HCT116 (cell line): Measurements from ENCODE around the gene TIMM10B. TPM values are rescaled to one million over a fixed set of nuclear protein-coding genes. Genes with fewer than 3 reads are reported as not detected.

Source experiments
- ATAC-seq: fragments of 200-7000 bp; cut with Tn5 transposase; 2 replicates; pipeline ENCODE4 v1.9.1; 2020; ENCODE audit warnings: mild to moderate bottlenecking, moderate library complexity
- BruUV-seq: library from RNA; stranded (reverse); fragments of 400-500 nt; replicated peaks from 2 replicates; lab custom pipeline; 2021; lab: Mats Ljungman, UMichigan
- CTCF ChIA-PET: fragments of 300-600 bp; sonication (Branson Sonifier 250); formaldehyde crosslinking; loops from one replicate; lab custom pipeline; 2021; ENCODE audit warnings: antibody characterized with exemption; lab: Charles Lee
- POLR2A ChIA-PET: fragments of 300-600, 350-600 bp; sonication (Branson Sonifier 250); formaldehyde crosslinking; loops from one replicate; lab custom pipeline; 2021; ENCODE audit warnings: antibody characterized with exemption; lab: Charles Lee
- RAD21 ChIA-PET, 2 experiments: fragments of 300-600 bp; sonication (Branson Sonifier 250); formaldehyde crosslinking; loops; one replicate each; lab custom pipeline; 2023; ENCODE audit warnings: low total read pairs in 2 of 2; ENCODE audit not compliant: uncharacterized antibody in 2 of 2, unreplicated experiment in 2 of 2, low non-redundant PET in 1 of 2; lab: Charles Lee
- DNase-seq: peaks from one replicate; pipeline ENCODE4 v3.0.0-alpha.2; 2010; ENCODE audit warnings: low read depth, low spot score
- H2AFZ ChIP-seq: fragments of 200-600 bp; shearing (Covaris generic), sonication (generic); 2 replicates; pipeline ENCODE4 v1.6.1; 2017; ENCODE audit warnings: low read depth, mixed run types, mixed read lengths, antibody characterized with exemption, low read length; ENCODE audit not compliant: poor library complexity, severe bottlenecking
- H3K27ac ChIP-seq: 2 replicates; pipeline ENCODE4 v1.5.1; 2012; ENCODE audit warnings: low read depth, low read length
- H3K27me3 ChIP-seq: fragments of 200-600 bp; sonication (generic); 2 replicates; pipeline ENCODE4 v1.6.1; 2016; ENCODE audit warnings: mixed run types, low read length, mixed read lengths; ENCODE audit not compliant: insufficient read depth
- H3K36me3 ChIP-seq, 2 experiments: fragments of 200-500 bp in 1 of 2; fragments of 200-600 bp in 1 of 2; sonication (Bioruptor generic) in 1 of 2; sonication (generic) in 1 of 2; 2 replicates each; pipeline versions ENCODE4 v1.5.1 to v1.6.1; 2014 to 2016; ENCODE audit warnings: low read length in 2 of 2, inconsistent platforms in 1 of 2, mixed read lengths in 1 of 2, mixed run types in 1 of 2; ENCODE audit not compliant: insufficient read depth in 2 of 2, control insufficient read depth in 1 of 2
- H3K4me1 ChIP-seq, 2 experiments: fragments of 200-600 bp in 1 of 2; sonication (generic) in 1 of 2; 2 replicates each; pipeline versions ENCODE4 v1.5.1 to v1.6.1; 2012 to 2017; ENCODE audit warnings: low read length in 2 of 2, inconsistent platforms in 1 of 2, mild to moderate bottlenecking in 1 of 2, mixed read lengths in 1 of 2, mixed run types in 1 of 2, moderate library complexity in 1 of 2; ENCODE audit not compliant: insufficient read depth in 2 of 2, control insufficient read depth in 1 of 2
- H3K4me2 ChIP-seq: fragments of 200-600 bp; sonication (generic); 2 replicates; pipeline ENCODE4 v1.6.1; 2017; ENCODE audit warnings: mixed run types, low read length, mixed read lengths
- H3K4me3 ChIP-seq, 2 experiments: fragments of 200-600 bp in 1 of 2; sonication (generic) in 1 of 2; replicated peaks in 1 of 2; 2 replicates each; pipeline ENCODE4 v1.5.1; 2011 to 2016; ENCODE audit warnings: low read length in 2 of 2, control low read depth in 1 of 2, low read depth in 1 of 2, mild to moderate bottlenecking in 1 of 2, mixed read lengths in 1 of 2, mixed run types in 1 of 2
- H3K79me2 ChIP-seq: fragments of 200-600 bp; sonication (generic); 2 replicates; pipeline ENCODE4 v1.6.1; 2017; ENCODE audit warnings: mild to moderate bottlenecking, mixed run types, low read length, moderate library complexity, mixed read lengths; ENCODE audit not compliant: insufficient read depth
- H3K9ac ChIP-seq: fragments of 200-600 bp; sonication (generic); 2 replicates; pipeline ENCODE4 v1.6.1; 2016; ENCODE audit warnings: low read length, mixed read lengths
- H3K9me2 ChIP-seq: fragments of 200-600 bp; sonication (generic), shearing (Covaris generic); 2 replicates; pipeline ENCODE4 v1.6.1; 2017; ENCODE audit warnings: mixed run types, mild to moderate bottlenecking, moderate library complexity; ENCODE audit not compliant: insufficient read depth
- H3K9me3 ChIP-seq, 2 experiments: fragments of 200-500 bp in 1 of 2; fragments of 200-600 bp in 1 of 2; sonication (Bioruptor generic) in 1 of 2; sonication (generic) in 1 of 2; 2 replicates each; pipeline ENCODE4 v1.6.1; 2014 to 2017; ENCODE audit warnings: low read length in 2 of 2, mixed read lengths in 2 of 2, inconsistent platforms in 1 of 2, low read depth in 1 of 2, mild to moderate bottlenecking in 1 of 2, mixed run types in 1 of 2, moderate library complexity in 1 of 2; ENCODE audit not compliant: control insufficient read depth in 1 of 2, insufficient read depth in 1 of 2
- H4K20me1 ChIP-seq: fragments of 200-600 bp; sonication (generic), shearing (Covaris generic); 2 replicates; pipeline ENCODE4 v1.6.1; 2017; ENCODE audit warnings: mixed run types, mild to moderate bottlenecking, moderate library complexity; ENCODE audit not compliant: insufficient read depth
- CEBPB ChIP-seq: IDR thresholded peaks from 2 replicates; pipeline ENCODE4 v1.6.1; 2012; ENCODE audit warnings: low read depth
- EGR1 ChIP-seq: IDR thresholded peaks from 2 replicates; pipeline ENCODE4 v1.6.1; 2012; ENCODE audit warnings: low read depth
- EZH2phosphoT487 ChIP-seq: fragments of 200-600 bp; IDR thresholded peaks from 2 replicates; pipeline ENCODE4 v1.6.1; 2018; ENCODE audit warnings: antibody characterized with exemption, borderline replicate concordance
- FOSL1 ChIP-seq: IDR thresholded peaks from 2 replicates; pipeline ENCODE4 v1.6.1; 2012; ENCODE audit warnings: low read depth
- JUND ChIP-seq: IDR thresholded peaks from 2 replicates; pipeline ENCODE4 v1.6.1; 2012
- MAX ChIP-seq: IDR thresholded peaks from 2 replicates; pipeline ENCODE4 v1.6.1; 2012
- POLR2A ChIP-seq: IDR thresholded peaks from 2 replicates; pipeline ENCODE4 v1.7.0; 2011; ENCODE audit warnings: borderline replicate concordance; ENCODE audit not compliant: insufficient read depth, insufficient read length; ENCODE audit errors: extremely low read depth
- POLR2AphosphoS5 ChIP-seq: IDR thresholded peaks from 2 replicates; pipeline ENCODE4 v1.6.1; 2011; ENCODE audit warnings: mild to moderate bottlenecking, low read depth, low read length, moderate library complexity
- RAD21 ChIP-seq: IDR thresholded peaks from 2 replicates; pipeline ENCODE4 v1.6.1; 2012; ENCODE audit warnings: low read depth, mild to moderate bottlenecking
- REST ChIP-seq: IDR thresholded peaks from 2 replicates; pipeline ENCODE4 v1.6.1; 2012; ENCODE audit warnings: low read depth
- SP1 ChIP-seq: IDR thresholded peaks from 2 replicates; pipeline ENCODE4 v1.6.1; 2012; ENCODE audit warnings: low read depth
- SRF ChIP-seq: IDR thresholded peaks from 2 replicates; pipeline ENCODE4 v1.6.1; 2012; ENCODE audit warnings: low read depth
- TCF7L2 ChIP-seq: IDR thresholded peaks from 2 replicates; pipeline ENCODE4 v1.7.0; 2011; ENCODE audit warnings: borderline replicate concordance, inconsistent platforms; ENCODE audit not compliant: insufficient read depth, insufficient read length; ENCODE audit errors: extremely low read depth
- YY1 ChIP-seq: IDR thresholded peaks from 2 replicates; pipeline ENCODE4 v1.6.1; 2011; ENCODE audit warnings: low read length, low read depth, moderate library complexity, mild to moderate bottlenecking; ENCODE audit not compliant: insufficient replicate concordance; ENCODE audit errors: extremely low read depth
- ZBTB33 ChIP-seq: IDR thresholded peaks from 2 replicates; pipeline ENCODE4 v1.6.1; 2011; ENCODE audit warnings: mild to moderate bottlenecking, low read length, moderate library complexity; ENCODE audit not compliant: insufficient replicate concordance; ENCODE audit errors: extremely low read depth
- ZFX ChIP-seq: fragments of 450-650 bp; IDR thresholded peaks from 2 replicates; pipeline ENCODE4 v1.6.1; 2017
- ZNF274 ChIP-seq: fragments of 200-500 bp; sonication (Bioruptor generic); IDR thresholded peaks from 2 replicates; pipeline ENCODE4 v1.6.1; 2014; ENCODE audit warnings: mild to moderate bottlenecking, low read depth, low read length, inconsistent platforms
- intact Hi-C: fragments of 100-400 bp; cut with micrococcal nuclease; formaldehyde crosslinking; loops from 2 replicates; pipeline ENCODE4 v1.10.0; 2022
- total RNA-seq: library from RNA; stranded (reverse); gene quantifications from one replicate; pipeline ENCODE4 v1.2.1, GENCODE V29; 2021; ENCODE audit not compliant: unreplicated experiment

Gene TIMM10B
- total RNA-seq, 1 experiment from 2014 or later, result 22.9 TPM

- intact Hi-C loops, result no loop called here
- ATAC-seq (no peak), DNase-seq (no peak)
- ChIA-PET POLR2A (no interaction called here), RAD21 (no interaction called here), CTCF (no interaction called here)
- Histone ChIP-seq H3K9me2 (no peaks in the 10 kb centered on the region), H3K9me3 (no peaks in the 10 kb centered on the region), H3K79me2 (no peaks in the 10 kb centered on the region), H3K4me3 (no peak overlapping the region), H3K4me2 (no peak overlapping the region), H3K4me1 (no peaks in the 10 kb centered on the region), H4K20me1 (no peaks in the 10 kb centered on the region), H3K27ac (no peak overlapping the region), H2AFZ (no peak overlapping the region), H3K36me3 (peaks cover 2 to 6% of the 10 kb centered on the region in 2 experiments; a peak in 2 of 4 replicates), H3K27me3 (no peaks in the 10 kb centered on the region), H3K9ac (no peak overlapping the region)
- TF ChIP-seq MAX (no peak), EGR1 (no peak), EZH2phosphoT487 (no peak), RAD21 (no peak), FOSL1 (no peak), ZNF274 (no peak), JUND (no peak), POLR2A (no peak)
- no TSS peak for BruUV-seq
Observed at GRCh38 chr11:6448574-6448973, 32.7 kb upstream of the TIMM10B start.

- POLR2A ChIA-PET, result no interaction called here
- TF ChIP-seq EGR1, result no peak
- no peak for TF ChIP-seq SRF
- no peak for TF ChIP-seq TCF7L2
- TF ChIP-seq CEBPB, result no peak
- TF ChIP-seq RAD21, result no peak
- TF ChIP-seq SP1, result no peak
- TF ChIP-seq JUND, result no peak
- TF ChIP-seq ZFX, result no peak
- no peak for TF ChIP-seq YY1
- no peak for TF ChIP-seq ZBTB33
- TF ChIP-seq REST, result no peak
- no peak for TF ChIP-seq POLR2AphosphoS5
Observed at GRCh38 chr11:6452219-6452618, 29.1 kb upstream of the TIMM10B start.

More at GRCh38 chr11:6452219-6452618, 29.1 kb upstream of the TIMM10B start:
- Histone ChIP-seq H3K4me3 (no peak overlapping the region), H3K36me3 (peaks cover 4 to 6% of the 10 kb centered on the region in 2 experiments; a peak in 2 of 4 replicates), H3K4me2 (no peak overlapping the region), H3K79me2 (no peaks in the 10 kb centered on the region), H2AFZ (no peak overlapping the region), H3K9me2 (no peaks in the 10 kb centered on the region), H4K20me1 (no peaks in the 10 kb centered on the region), H3K9ac (no peak overlapping the region), H3K27me3 (no peaks in the 10 kb centered on the region), H3K4me1 (no peaks in the 10 kb centered on the region), H3K27ac (no peak overlapping the region), H3K9me3 (no peaks in the 10 kb centered on the region)
- no TSS peak for BruUV-seq
- intact Hi-C loops, result no loop called here
- ATAC-seq (no peak), DNase-seq (no peak)
- RAD21 ChIA-PET, result no interaction called here
- CTCF ChIA-PET, result interaction anchor here (3.7 kb wide), 1 partner anchor 8 kb away, joined by 15 read pairs; no protein-coding TSS in a partner anchor
